ENCODE measurements around the gene GRIN1. TPM values are rescaled to one million over a fixed set of nuclear protein-coding genes. Genes with fewer than 3 reads are reported as not detected.

Gene GRIN1
- polyA plus RNA-seq, 3 donors: 0.36 TPM; not detected in 2

DNA sequence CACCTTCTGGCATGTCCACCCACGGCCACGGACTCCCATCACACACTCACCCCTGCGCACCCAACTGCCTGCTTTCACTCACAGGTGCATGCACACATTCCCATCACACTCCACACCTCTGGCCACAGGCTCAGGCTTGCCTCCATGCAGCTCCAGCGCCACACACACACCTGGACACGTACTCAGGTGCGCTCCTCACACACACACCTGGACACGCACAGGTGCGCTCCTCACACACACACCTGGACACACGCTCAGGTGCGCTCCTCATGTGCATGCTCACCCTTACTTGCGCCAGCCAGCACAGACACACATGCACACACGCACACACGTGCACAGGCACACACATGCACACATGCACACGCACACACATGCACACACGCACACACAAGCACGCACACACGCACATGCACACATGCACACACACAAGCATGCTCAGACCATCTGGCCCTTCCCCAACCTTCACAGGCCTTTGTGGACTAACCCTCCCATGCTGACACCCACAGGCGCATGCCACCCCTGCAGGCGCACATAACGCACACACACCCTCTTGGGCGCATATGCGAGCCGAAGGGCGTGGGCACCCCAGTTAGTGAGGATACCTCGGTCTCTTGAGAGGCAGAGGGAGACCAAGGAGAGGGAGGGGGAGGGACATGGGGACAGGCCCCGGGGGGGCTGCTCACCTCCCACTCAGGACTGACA is 8.3 kb downstream of the GRIN1 start:
- no peak for DNase-seq

- no peak for DNase-seq
Measured at GRCh38 chr9:137147793-137148160, 8.8 kb downstream of the GRIN1 start.

DNA sequence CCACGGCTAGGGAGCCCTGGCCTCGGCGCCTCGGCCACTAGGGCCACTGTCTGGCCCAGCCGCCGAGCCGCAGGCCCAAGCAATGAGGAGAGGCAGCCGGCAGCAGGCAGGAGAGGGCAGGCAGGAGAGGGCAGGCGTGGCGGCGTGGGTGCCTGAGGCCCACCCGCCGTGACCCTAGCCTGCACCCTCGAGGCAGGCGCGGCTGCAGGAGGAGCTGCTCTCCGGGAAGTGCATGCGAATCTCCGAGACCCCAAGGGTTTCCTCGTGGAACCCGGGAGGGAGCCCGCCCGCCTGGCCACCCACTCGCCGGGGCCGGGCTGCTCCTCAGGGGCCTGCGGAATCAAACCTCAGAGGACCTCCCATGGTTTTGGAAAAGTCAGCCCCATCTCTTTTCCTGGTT is 9.3 kb downstream of the GRIN1 start:
- DNase-seq: no peak

GRCh38 chr9:137148661-137149060 is 9.7 kb downstream of the GRIN1 start:
- DNase-seq: no peak

DNA sequence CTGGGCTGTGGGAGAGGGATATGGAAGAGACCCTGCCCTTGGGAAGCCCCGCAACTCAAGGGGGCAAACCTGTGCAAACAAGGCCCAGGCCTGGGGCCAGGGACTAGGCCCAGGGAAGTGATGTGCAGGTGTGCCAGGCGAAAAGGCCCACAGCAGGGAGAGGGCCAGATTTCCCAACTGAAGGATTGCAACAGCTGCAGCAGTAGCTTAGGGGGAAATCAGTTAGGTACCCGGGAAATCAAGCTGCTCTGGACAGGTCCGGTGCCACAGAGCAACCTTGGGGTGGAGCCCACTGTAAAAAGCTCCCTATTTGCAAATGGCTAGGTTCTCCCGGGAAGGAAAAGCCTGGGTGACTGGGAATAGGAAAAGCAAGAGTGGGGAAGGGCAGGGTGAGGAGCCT is 10.4 kb downstream of the GRIN1 start:
- no peak for DNase-seq

DNA sequence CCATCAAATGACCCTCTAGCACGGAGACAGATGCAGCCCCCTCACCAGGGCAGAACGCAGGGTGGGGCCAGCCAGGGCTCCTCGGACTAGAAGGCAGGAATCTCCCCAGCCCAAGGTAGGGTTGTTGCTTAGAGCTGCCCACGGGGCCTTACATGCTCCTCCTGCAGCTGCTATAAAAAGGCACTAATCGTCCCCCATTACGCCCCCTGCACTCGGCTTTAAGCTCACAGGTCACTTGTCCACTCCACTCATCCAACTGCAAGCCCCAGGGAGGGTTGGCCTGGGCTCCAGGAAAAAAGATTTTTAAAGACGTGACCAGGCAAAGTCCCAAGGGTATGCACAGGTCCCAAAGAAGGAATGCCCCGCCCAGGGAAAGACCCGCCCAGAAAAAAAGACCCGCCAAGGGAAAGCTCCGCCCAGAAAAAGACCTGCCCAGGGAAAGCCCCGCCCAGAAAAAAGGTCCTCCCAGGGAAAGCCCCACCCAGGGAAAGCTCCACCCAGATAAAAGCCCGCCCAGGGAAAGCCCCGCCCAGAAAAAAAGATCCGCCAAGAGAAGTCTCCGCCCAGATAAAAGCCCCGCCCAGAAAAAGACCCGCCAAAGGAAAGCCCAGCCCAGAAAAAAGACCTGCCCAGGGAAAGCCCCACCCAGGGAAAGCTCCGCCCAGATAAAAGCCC is 11.1 kb downstream of the GRIN1 start:
- DNase-seq: no peak

GRCh38 chr9:137150617-137151457 is 11.9 kb downstream of the GRIN1 start:
- DNase-seq: no peak

- no peak for DNase-seq
Measured at GRCh38 chr9:137152844-137153405, 14.0 kb downstream of the GRIN1 start.

DNA sequence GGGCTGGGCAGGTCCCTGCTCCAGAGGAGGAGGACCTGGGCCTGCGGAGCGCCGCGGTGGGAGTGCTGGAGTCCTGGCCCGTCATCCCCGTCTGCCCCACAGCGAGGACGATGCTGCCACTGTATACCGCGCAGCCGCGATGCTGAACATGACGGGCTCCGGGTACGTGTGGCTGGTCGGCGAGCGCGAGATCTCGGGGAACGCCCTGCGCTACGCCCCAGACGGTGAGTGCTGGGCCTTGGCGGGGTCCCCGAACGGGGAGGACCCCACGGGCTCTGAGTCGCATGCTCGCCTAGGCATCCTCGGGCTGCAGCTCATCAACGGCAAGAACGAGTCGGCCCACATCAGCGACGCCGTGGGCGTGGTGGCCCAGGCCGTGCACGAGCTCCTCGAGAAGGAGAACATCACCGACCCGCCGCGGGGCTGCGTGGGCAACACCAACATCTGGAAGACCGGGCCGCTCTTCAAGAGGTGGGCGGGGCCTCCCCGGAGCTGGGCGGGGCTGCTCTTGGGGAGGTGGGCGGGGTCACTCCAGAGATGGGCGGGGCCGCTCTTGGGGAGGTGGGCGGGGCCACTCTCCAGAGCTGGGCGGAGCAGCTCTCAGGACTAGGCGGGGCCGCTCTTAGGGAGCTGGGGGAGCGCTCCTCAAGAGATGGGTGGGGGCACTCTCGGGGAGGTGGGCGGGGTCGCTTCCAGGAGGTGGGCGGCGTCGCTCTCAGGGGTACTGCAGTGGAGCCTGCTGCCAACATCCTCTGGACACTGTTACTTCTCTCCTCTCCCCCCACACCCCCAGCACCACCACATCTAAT is 17.8 kb downstream of the GRIN1 start:
- DNase-seq: no peak

- no peak for DNase-seq
Measured at GRCh38 chr9:137157618-137158415, 18.9 kb downstream of the GRIN1 start.

GRCh38 chr9:137158625-137159024 is 19.7 kb downstream of the GRIN1 start:
- DNase-seq: no peak

- DNase-seq: no peak
Measured at GRCh38 chr9:137159105-137160053, 20.4 kb downstream of the GRIN1 start.

- DNase-seq: no peak
Measured at GRCh38 chr9:137160054-137160425, 21.1 kb downstream of the GRIN1 start.

GRCh38 chr9:137160716-137161557 is 22.0 kb downstream of the GRIN1 start:
- no peak for DNase-seq

GRCh38 chr9:137161558-137162486 is 22.9 kb downstream of the GRIN1 start:
- DNase-seq: no peak

DNA sequence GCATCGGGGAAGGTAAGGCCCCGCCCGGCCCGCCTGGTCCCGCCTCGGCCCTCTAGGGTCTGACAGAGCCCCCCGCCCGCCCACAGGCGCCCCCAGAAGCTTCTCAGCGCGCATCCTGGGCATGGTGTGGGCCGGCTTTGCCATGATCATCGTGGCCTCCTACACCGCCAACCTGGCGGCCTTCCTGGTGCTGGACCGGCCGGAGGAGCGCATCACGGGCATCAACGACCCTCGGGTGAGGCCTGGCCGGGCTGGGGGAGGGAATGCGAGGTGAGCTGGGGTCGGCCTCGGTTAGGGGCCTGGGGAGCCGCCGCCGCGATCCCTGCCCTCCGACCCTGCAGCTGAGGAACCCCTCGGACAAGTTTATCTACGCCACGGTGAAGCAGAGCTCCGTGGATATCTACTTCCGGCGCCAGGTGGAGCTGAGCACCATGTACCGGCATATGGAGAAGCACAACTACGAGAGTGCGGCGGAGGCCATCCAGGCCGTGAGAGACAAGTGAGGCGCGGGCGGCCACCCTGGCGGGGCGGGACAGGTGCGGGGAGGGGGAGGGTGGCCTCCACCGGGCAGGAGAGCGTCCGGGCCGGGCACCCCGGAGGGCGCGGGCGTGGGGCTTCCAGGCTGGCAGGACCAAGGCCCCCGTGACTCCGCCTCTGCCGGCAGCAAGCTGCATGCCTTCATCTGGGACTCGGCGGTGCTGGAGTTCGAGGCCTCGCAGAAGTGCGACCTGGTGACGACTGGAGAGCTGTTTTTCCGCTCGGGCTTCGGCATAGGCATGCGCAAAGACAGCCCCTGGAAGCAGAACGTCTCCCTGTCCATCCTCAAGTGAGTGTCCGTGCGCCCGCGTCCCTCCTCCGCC is 23.8 kb downstream of the GRIN1 start:
- no peak for DNase-seq

- no peak for DNase-seq
Measured at GRCh38 chr9:137163365-137163715, 24.4 kb downstream of the GRIN1 start.

Data from renal pelvis (tissue), 4 donors.